ENCODE data around the gene JUP.

Gene JUP

GRCh38 chr17:41734949-41735313 lies 51.6 kb downstream of the JUP start:
- Mint-ChIP-seq H3K27me3 (peaks cover 27% of the 10 kb centered on the region), H3K4me1 (ENCODE audit: low read depth) (peaks cover 9% of the 10 kb centered on the region), H3K9me3 (ENCODE audit: low read depth) (no peaks in the 10 kb centered on the region), H3K27ac (no peak overlapping the region), H3K4me3 (peak overlapping the region; percentile 49), H3K36me3 (no peaks in the 10 kb centered on the region)

GRCh38 chr17:41734139-41734948 lies 52.2 kb downstream of the JUP start, which contains the start of gene HAP1:
TSS of gene HAP1 (minus strand) at chr17:41734643. CDS start at chr17:41734634, 9 bp downstream.
- no peaks in the 10 kb centered on the region for H3K9me3 Mint-ChIP-seq (ENCODE audit: low read depth)
- H3K4me1 Mint-ChIP-seq (ENCODE audit: low read depth) = peaks cover 9% of the 10 kb centered on the region
- H3K27ac Mint-ChIP-seq = no peak within 1 kb of the TSS
- H3K4me3 Mint-ChIP-seq = peak within 1 kb of the TSS; percentile 54
- H3K27me3 Mint-ChIP-seq = peaks cover 27% of the 10 kb centered on the region
- no peaks in the 10 kb centered on the region for H3K36me3 Mint-ChIP-seq

DNA sequence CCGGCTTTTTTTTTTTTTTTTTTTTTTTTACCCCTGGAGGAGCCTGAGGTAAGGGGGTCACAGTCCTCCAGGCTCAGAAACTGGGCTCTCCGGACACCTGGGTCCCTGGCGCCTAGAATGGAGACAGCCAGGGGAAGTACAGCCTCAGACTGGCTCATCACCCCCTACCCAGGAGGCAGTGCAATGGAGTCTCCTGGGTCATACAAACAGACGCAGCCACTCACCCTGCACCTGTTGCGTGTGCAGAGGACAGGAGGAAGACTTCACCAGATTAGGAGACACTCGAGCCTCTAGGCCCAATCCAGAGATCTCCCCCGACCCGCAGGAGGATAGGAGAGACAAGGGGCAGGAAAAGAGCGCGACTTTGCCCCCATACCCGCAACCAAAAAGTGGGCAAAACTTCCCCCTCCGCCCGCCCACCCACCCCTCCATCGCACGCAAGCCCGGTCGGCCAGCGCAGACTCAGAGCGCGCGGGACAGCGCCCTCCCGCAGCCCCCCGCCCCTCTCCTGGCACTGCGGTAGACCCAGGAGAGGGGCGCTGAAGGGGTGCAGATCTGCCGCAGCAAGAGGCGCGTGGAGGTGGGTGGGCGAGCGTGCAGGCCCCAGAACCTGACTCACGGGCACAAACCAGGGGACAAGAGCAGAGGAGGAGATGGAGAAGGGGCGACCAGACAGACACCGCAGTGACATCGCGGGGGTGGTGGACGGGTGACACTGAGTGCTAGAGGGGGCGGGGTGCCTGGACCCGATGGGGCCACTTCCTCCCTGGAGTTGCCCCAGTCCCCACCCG lies 53.0 kb downstream of the JUP start:
- H3K27me3 Mint-ChIP-seq = peaks cover 27% of the 10 kb centered on the region
- H3K27ac Mint-ChIP-seq = no peak overlapping the region
- H3K9me3 Mint-ChIP-seq (ENCODE audit: low read depth) = no peaks in the 10 kb centered on the region
- H3K4me3 Mint-ChIP-seq = peak overlapping the region; percentile 54
- peaks cover 9% of the 10 kb centered on the region for H3K4me1 Mint-ChIP-seq (ENCODE audit: low read depth)
- no peaks in the 10 kb centered on the region for H3K36me3 Mint-ChIP-seq

DNA sequence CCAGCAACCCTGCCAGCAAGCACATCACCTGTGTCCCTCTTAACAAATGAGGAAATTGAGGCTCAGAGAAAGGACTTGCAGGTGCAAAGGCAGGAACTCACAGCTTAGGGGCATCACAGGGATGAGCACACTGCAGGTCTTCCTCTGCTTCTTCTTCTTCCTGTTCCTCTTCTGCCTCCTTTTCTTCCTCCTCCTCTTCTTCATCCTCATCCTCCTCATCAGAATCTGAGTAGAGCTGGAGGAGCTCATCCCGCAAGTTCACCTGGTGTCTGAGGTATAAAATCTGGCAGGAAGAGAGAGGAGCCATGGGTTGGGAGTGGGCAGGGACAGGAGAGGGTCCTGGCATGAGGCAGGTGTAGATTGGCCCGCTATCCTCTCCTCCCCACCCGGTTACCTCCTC lies 54.7 kb downstream of the JUP start:
- peaks cover 22% of the 10 kb centered on the region for H3K27me3 Mint-ChIP-seq
- H3K4me3 Mint-ChIP-seq = no peak overlapping the region

GRCh38 chr17:41730479-41730878 lies 56.0 kb downstream of the JUP start:
- H3K36me3 Mint-ChIP-seq = no peaks in the 10 kb centered on the region
- H3K27me3 Mint-ChIP-seq = peaks cover 19% of the 10 kb centered on the region
- H3K27ac Mint-ChIP-seq = no peak overlapping the region
- no peak overlapping the region for H3K4me3 Mint-ChIP-seq
- H3K4me1 Mint-ChIP-seq (ENCODE audit: low read depth) = peaks cover 6% of the 10 kb centered on the region
- no peaks in the 10 kb centered on the region for H3K9me3 Mint-ChIP-seq (ENCODE audit: low read depth)

More for the DNA sequence above, 54.7 kb downstream of the JUP start:
- Mint-ChIP-seq H3K27ac (no peak overlapping the region), H3K4me1 (ENCODE audit: low read depth) (peaks cover 6% of the 10 kb centered on the region), H3K36me3 (no peaks in the 10 kb centered on the region), H3K9me3 (ENCODE audit: low read depth) (no peaks in the 10 kb centered on the region)

DNA sequence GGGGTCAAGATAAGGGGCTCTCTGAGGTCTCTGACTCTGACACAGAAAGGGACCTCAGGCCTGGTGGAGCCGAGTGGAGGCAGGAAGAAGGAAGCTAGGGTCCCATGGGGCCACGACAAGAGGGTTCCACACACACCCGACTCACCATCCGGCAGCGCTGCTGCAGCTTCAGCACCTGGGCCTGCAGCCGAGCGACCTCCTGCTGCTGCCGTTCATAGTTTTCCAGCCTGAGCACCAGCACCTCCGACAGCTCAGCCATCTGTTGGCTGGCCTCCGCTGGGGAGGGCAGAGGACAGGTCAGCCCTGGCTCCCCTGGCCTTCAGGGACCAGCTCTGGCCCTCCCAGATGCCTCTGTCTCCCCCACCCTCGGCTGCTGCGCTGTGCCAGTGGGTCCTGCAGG lies 58.5 kb downstream of the JUP start:
- H3K4me1 Mint-ChIP-seq (ENCODE audit: low read depth) = no peaks in the 10 kb centered on the region
- H3K9me3 Mint-ChIP-seq (ENCODE audit: low read depth) = no peaks in the 10 kb centered on the region
- H3K27ac Mint-ChIP-seq = no peak overlapping the region
- no peak overlapping the region for H3K4me3 Mint-ChIP-seq
- no peaks in the 10 kb centered on the region for H3K36me3 Mint-ChIP-seq
- peaks cover 15% of the 10 kb centered on the region for H3K27me3 Mint-ChIP-seq

- Mint-ChIP-seq H3K4me3 (no peak overlapping the region), H3K27ac (no peak overlapping the region), H3K4me1 (ENCODE audit: low read depth) (no peaks in the 10 kb centered on the region), H3K27me3 (peaks cover 7% of the 10 kb centered on the region), H3K36me3 (no peaks in the 10 kb centered on the region), H3K9me3 (ENCODE audit: low read depth) (no peaks in the 10 kb centered on the region)
These were observed 61.4 kb downstream of the JUP start for GRCh38 chr17:41725134-41725533.

DNA sequence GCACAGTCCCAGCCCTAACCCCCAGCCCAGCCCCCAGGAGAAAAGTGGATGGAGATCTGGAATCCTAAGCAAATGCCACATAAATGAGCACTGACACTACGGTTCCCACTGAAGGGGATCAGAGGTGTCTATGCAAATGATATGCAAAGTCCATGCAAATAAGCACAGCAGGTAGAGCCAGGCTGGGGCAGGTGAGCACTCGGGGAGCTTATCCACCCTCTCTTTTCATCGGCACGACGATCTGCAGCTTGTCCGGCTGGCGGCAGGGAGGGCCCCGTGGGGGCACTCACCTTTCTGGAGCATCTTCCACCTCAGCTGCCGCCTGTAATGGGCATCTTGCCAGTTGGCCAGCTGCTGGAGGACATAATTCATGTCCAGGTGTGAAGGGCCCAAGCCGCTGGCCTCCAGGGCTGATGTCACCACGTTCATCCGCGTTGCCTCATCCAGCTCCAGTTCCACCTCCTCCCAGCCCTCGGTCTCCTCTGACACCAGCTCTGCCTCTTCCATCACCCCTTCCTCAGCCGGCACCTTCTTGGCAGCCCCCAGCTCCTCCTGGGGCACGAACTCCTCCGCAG lies 61.9 kb downstream of the JUP start:
- H3K27me3 Mint-ChIP-seq = peaks cover 7% of the 10 kb centered on the region
- no peak overlapping the region for H3K4me3 Mint-ChIP-seq
- H3K27ac Mint-ChIP-seq = no peak overlapping the region
- no peaks in the 10 kb centered on the region for H3K9me3 Mint-ChIP-seq (ENCODE audit: low read depth)
- no peaks in the 10 kb centered on the region for H3K36me3 Mint-ChIP-seq
- H3K4me1 Mint-ChIP-seq (ENCODE audit: low read depth) = no peaks in the 10 kb centered on the region

GRCh38 chr17:41723801-41724475 lies 62.6 kb downstream of the JUP start:
- H3K27ac Mint-ChIP-seq = no peak overlapping the region
- H3K4me3 Mint-ChIP-seq = no peak overlapping the region
- peaks cover 7% of the 10 kb centered on the region for H3K27me3 Mint-ChIP-seq
- no peaks in the 10 kb centered on the region for H3K9me3 Mint-ChIP-seq (ENCODE audit: low read depth)
- H3K36me3 Mint-ChIP-seq = no peaks in the 10 kb centered on the region
- H3K4me1 Mint-ChIP-seq (ENCODE audit: low read depth) = no peaks in the 10 kb centered on the region

GRCh38 chr17:41722231-41722630 lies 64.3 kb downstream of the JUP start:
- Mint-ChIP-seq H3K4me3 (no peak overlapping the region), H3K9me3 (ENCODE audit: low read depth) (no peaks in the 10 kb centered on the region), H3K4me1 (ENCODE audit: low read depth) (peaks cover 3% of the 10 kb centered on the region), H3K27me3 (peaks cover 6% of the 10 kb centered on the region), H3K27ac (no peak overlapping the region), H3K36me3 (no peaks in the 10 kb centered on the region)

DNA sequence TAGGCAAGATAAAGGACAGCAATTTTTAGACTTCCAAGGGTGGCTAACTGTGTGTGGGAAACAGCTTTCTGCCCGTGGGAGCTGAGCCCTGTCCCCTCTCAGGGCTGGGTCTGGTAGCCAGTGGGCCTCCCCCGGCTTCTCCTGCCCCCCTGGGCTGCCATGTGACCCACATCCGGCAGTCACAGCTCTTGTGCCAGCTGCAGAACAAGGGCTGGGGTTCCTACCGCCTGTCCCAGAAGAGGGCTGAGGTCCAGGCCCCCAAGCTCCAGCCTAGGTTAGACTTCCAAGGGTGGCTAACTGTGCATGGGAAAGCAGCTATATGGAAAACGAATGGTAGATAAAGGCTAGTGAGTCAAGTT lies 68.2 kb downstream of the JUP start:
- no peak overlapping the region for H3K27ac Mint-ChIP-seq
- peaks cover 7% of the 10 kb centered on the region for H3K27me3 Mint-ChIP-seq
- H3K36me3 Mint-ChIP-seq = no peaks in the 10 kb centered on the region
- no peaks in the 10 kb centered on the region for H3K9me3 Mint-ChIP-seq (ENCODE audit: low read depth)
- peaks cover 4% of the 10 kb centered on the region for H3K4me1 Mint-ChIP-seq (ENCODE audit: low read depth)
- no peak overlapping the region for H3K4me3 Mint-ChIP-seq

DNA sequence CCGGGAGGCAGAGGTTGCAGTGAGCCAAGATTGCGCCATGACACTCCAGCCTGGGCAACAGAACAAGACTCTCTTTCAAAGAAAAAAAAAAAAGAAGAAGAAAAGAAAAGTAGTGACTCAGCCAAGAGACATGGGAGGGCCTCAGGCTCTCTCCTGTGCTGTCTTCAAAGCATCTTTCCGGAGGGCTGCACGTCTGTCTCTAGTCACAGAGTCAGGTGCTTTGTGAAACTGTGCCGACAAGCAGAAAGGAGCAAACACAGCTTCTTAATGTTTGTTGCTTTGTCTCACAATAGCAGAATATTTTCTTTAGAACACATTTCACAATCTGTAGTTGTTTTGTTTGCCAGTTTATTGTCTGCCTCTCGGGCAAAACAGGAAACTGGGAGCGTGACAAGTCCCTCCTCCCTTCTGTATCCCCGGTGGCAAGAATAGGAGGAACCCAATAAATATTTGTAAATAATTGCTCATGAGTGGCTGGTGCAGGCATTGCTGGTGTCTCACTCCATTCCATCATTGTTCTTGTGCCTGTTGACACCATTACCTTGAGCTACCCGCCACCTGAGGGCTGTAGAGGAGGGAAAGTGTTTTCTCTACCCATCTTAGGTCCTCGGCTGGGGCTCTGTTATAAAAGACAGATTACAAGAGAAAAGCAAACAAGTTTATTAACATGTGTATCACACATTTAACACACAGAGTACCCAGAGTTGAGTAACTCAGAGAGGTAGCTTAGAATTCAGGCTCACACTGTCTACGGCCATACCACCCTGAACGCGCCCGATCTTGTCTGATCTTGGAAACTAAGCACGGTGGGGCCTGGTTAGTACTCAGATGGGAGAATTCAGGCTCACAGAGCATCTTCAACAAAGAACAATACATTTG lies 68.9 kb downstream of the JUP start:
- H3K27ac Mint-ChIP-seq = no peak overlapping the region

DNA sequence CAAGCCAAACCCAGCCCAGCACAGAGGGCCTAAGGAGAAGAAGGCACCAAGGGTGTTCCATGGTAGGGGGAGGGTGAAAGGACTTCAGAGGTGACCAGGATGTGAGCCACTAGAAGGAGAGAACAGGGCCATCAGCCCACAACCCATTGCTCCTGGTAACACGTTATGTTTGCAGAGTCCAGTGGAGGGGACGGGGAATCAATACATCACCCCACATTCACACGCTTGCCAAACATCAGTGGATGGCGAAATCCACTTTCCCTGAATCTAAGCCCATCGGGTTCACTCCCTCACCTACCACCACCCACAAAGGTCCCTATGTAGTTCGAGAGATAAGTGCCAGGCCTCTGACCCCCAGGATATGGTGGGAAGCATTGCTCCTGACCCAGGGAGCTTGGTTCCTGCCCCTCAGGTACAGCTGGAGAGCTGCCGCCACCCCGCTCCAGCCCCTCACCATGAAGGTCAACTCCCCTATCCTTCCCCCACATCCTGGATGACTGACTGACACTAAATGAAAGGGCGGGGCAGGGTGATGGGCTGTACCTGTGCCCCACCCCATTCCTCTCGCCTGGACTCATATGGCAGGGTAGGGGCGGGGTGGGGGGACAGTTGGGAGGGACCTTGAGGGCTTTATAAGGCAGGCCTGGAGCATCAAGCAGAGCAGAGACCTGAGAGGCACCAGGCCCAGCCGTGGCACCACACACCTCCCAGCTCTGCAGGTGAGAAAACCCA lies 74.7 kb downstream of the JUP start, which contains the start of gene GAST:
TSS of gene GAST (plus strand) at position 663 of the 732 bp plus-strand sequence. CDS start 3,106 bp downstream, outside the sequence.
- H3K27me3 Mint-ChIP-seq = peaks cover 6% of the 10 kb centered on the region
- no peaks in the 10 kb centered on the region for H3K4me1 Mint-ChIP-seq (ENCODE audit: low read depth)
- no peaks in the 10 kb centered on the region for H3K36me3 Mint-ChIP-seq
- no peak within 1 kb of the TSS for H3K4me3 Mint-ChIP-seq
- H3K9me3 Mint-ChIP-seq (ENCODE audit: low read depth) = no peaks in the 10 kb centered on the region
- no peak within 1 kb of the TSS for H3K27ac Mint-ChIP-seq

More for the DNA sequence above, 68.9 kb downstream of the JUP start:
- Mint-ChIP-seq H3K27me3 (peaks cover 7% of the 10 kb centered on the region), H3K4me1 (ENCODE audit: low read depth) (peaks cover 4% of the 10 kb centered on the region), H3K36me3 (no peaks in the 10 kb centered on the region), H3K4me3 (peak overlapping the region; percentile 3), H3K9me3 (ENCODE audit: low read depth) (no peaks in the 10 kb centered on the region)
